RCC 7860 (cell line): ENCODE data around the gene VIPR2.
"Not testable (repeated sequence)": the region's sequence is repeated elsewhere in the genome, so short reads cannot be mapped to it uniquely, and the experiment has no call there.

Experiments used
- DNase-seq: peaks from one replicate; pipeline ENCODE4 v3.0.0-alpha.2; 2015; ENCODE audit warnings: low spot score
- FAIRE-seq: peaks from 2 replicates; lab custom pipeline; 2012; peaks lifted over from hg19 to GRCh38; lab: Jason Lieb, UNC

Gene VIPR2, protein sequence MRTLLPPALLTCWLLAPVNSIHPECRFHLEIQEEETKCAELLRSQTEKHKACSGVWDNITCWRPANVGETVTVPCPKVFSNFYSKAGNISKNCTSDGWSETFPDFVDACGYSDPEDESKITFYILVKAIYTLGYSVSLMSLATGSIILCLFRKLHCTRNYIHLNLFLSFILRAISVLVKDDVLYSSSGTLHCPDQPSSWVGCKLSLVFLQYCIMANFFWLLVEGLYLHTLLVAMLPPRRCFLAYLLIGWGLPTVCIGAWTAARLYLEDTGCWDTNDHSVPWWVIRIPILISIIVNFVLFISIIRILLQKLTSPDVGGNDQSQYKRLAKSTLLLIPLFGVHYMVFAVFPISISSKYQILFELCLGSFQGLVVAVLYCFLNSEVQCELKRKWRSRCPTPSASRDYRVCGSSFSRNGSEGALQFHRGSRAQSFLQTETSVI

DNA sequence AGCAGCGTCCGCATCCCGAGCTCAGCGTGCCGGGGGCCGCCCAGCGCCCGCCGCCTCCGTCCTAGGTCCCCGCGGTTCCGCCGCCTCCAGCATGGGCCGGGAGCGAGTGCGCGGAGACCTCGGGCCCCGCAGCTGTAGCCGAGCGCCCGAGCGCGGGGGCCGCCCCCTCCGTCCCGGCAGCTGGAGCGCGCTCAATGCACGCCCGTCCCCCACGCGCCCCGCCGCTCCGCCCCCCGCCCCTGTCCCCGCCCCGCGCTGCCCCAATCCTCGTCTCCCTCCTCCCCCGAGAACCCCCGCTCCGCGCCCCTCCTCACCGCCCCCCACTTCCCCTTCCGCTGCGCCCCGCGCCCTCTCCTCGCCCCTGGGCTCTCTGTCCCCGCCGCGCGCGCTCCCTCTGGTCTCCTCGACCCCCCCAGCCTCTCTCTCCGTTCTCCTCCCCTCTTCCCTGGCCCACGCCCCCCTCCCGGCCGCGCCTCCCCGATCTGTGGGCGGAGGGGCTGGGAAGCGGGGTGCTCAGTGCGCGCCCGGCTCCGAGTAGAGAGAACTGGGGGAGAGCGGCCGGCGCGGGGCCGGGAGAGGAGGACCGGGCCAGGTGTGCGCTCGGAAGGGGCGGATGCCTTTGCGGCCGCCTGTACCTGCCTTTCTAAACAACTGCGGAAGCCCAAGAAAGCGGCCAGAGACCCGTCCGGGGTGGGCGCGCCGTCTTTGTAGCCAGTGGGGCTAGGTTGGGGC, at the start of gene VIPR2:
Gene VIPR2 (minus strand): TSS at position 110 of the 732 bp plus-strand sequence. CDS start 96 bp downstream, at position 14.
- DNase-seq (no peak), FAIRE-seq (no peak)

DNA sequence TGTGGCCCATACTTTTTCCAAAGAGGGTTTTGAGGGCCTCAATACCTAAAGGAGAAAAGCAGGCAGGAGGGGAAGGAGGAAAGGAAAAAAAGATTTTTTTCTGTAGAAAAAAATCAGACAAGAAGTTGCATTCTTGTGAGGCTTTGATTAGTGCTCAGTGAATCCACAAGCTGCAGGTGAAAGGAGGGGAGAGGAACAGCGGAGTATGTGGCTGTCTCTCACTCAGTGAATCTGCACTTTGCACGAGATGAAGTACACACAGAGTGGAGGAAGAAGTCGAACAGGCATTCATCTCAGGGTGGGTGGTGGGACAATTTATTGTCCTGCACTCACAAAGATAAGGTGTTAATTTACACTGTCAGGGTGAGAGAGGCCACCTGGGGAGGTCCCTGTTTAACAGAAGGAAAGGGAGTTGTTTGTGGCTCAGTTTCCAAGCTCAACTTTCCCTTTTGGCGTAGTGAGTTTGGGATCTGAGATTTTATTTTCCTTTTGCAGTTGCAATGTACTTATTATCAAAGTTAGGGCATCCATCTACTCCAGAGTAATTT, 49.0 kb upstream of the VIPR2 start:
- DNase-seq (no peak), FAIRE-seq (no peak)

DNA sequence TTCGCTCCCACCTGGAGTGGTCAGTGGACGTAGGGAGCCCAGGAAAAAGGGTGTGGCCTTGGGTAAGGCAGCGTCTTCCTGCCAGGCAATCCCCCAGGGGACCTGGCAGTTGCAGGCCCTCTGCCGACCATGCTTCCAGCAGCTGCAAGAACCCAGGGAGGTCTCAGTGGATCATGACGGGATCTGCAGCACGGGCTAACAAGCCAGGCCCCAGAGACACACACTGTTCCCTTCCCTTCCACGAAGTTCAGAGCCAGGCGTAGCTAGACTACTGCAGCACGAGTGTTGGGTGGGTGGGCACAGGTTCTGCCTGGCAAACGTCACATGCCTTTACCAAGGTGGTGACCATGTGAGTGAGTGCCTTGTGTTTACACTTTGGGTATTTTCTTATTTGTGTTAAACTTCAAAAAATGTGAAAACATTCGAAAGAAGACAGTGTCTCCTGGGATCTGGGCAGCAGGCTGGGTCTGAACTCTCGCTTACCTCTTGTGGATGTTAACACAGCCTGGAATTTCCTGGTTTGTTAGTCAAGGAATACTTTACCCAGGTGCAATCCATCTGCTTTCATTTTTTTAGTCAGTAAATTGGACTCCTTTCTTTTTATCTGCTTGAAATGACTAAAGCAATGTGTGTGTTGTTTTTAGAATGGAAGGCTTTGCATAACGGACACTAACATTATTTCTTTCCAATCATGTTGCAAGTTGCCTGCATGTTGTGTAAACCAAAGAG, 48.2 kb upstream of the VIPR2 start:
- no peak for DNase-seq
- FAIRE-seq = no peak

DNA sequence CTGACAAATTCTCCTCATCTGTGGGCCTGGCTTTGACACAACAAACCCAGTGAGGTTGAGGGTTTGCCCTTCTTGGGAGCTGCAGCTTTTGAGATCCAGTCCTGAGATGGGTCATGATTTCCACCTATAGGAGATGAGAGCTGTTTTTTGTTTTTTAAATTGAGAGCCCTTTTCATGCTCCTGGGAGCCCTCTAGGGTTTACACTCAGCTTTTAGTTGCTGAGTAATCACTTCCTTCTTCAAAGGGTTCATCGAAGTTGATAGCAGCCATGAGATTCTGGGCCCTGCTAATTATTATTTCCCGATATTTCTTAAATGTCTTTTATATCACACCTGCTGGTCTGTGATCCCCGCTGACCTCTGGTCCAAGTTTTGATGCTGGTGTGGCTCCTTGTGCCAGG, 47.3 kb upstream of the VIPR2 start:
- FAIRE-seq = no peak
- DNase-seq = no peak

DNA sequence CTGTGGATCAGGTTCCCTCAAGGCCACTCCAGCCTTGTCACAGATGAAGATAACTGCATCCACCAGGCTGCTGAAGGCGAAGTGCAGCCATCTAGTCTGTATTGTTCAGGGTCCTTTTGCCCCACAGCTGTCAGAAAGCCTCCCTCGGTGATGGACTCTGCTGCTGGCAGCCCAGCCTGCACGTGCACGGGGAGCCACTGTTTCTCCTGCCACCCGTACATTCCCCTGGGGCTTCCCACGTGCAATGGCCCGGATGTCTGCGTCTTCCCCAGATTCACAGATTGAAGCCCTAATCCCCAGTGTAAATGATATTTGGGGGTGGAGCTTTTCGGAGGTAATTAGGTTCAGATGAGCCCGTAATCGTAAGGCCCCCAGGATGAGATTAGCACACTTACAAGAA, 46.6 kb upstream of the VIPR2 start:
- no peak for DNase-seq
- no peak for FAIRE-seq

DNA sequence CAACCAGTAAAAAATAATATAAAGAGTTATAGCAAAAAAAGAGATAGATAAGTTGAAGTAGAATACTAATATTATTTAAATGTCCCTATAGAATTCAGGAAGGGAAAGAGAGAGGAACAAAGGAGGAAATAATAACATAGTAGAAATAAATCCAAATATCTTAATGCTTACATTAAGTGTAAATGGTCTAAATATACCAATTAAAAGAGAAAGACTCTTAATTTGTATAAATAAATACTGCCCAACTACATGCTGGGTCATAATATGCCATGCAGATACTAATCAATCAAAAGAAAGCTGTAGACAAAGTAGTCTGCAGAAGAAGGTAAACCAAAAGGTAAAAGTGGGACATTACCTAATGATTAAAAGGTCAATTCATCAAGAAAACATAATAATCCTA, 43.3 kb upstream of the VIPR2 start:
- FAIRE-seq (no peak), DNase-seq (no peak)

DNA sequence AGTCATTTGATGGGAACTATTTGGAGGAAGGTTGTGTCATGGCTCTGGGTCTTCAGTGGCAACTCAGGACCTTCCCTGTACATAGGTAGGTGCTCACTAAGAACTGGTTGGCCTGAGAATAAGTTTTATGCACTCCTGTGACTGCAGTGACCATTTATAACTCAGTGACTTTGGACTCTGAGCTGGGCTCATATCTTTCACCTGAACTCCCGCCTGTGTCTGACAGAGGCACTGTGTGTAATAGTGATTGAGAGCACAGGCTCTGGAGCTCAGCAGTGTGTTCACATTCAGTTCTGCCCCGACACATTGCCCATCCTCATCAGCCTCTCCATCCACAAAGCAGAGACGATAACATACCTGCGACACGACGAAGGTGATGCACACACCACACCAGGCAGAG, 34.6 kb upstream of the VIPR2 start:
- FAIRE-seq (no peak), DNase-seq (no peak)

DNA sequence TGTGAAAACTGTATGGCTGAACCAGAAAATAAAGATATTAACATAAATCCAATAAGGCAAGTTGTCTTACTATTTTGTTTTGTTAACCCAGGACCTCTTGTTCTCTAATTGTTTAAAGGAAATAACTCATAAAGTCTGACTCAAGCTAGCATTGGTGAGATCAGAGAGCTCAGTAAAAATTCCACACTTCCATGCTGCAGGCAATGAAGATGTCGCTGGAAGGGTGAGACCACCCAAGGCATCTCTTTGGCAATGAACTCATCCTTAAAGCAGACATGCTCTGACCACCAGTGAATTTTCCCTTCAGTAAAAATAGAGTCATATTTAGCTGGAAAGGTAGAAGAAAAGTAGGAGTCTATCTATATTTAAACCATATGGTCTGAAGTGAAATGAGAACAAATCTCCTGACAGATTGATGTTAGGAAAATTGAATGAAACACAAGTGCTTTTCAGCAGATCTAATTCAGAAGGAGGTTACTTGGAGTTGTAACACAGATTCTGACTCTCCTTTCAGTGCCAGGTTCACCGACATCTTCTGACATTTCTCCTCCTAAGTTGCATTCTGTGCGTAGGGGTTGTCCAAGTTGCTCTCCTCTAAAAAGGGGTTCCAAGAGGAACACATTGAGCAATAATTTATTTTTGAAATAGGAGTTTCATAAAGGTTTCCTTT, 32.8 kb upstream of the VIPR2 start:
- DNase-seq (no peak), FAIRE-seq (no peak)

DNA sequence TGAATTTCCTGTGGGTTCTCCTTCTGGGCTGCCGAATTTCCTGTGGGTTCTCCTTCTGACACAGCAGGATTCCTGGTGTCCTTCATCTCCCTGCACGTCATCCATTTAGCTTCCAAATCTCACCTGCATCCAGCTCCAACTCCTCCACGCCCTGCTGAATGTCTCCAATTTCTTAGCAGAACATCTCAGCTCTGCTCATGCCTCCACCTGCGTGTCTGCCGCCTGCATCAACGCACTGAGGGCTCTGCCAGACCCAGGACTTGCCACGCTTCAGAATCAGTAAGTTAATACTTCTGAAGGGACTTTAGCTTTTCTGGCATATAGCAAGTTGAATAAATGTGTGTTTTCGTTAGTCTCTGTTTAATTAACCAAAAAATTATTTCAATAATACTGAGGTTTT, 31.1 kb upstream of the VIPR2 start:
- no peak for DNase-seq
- no peak for FAIRE-seq

DNA sequence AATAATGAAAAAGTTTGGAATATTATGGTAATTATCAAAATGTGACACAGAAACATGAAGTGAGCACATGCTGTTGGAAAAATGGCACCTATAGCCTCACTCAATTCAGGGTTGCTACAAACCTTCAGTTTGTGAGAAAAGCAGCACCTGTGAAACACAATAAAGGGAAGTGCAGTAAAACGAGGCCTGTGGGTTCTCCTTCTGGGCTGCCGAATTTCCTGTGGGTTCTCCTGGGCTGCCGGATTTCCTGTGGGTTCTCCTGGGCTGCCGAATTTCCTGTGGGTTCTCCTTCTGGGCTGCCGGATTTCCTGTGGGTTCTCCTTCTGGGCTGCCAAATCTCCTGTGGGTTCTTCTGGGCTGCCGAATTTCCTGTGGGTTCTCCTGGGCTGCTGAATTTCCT, 30.4 kb upstream of the VIPR2 start:
- not testable (repeated sequence) for FAIRE-seq, DNase-seq

DNA sequence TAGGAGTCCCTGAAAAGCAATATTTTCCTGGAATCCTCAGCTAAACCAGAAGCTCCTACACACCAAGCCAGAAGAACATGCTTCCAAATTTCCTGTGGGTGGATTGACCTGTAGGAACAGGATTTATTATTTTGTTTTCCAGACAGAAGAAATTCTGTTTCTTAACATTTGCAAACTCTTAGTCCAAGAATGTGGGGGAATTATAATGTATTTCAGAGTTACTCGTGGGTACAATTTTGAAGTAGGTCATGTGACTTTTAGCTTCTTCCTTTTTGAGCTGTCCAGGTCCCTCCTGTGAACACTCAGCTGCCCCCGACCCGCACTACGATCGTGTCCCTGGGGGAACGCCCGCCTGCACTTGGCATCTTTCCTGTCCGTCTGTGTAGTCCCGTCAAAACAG, 27.7 kb upstream of the VIPR2 start:
- no peak for DNase-seq
- no peak for FAIRE-seq

DNA sequence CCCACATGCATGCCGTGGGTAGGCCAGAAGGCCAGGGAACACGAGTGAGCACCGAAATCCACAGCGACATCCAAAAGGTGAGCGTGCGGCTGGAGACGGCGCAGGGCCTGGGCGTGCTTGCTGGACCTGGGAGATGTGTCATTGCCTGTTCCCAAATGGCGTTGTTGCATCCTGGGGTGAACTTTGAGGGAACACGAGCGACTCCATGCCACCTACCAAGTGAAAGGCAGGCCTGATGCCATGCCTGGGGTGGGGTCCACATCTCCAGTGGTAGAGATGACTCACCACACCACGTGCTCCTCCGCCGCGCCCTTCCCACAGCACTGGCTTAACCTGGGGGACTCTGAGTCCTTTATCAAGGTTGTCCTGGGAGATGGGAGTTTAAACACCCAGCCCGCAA, 24.7 kb upstream of the VIPR2 start:
- FAIRE-seq (no peak), DNase-seq (no peak)

DNA sequence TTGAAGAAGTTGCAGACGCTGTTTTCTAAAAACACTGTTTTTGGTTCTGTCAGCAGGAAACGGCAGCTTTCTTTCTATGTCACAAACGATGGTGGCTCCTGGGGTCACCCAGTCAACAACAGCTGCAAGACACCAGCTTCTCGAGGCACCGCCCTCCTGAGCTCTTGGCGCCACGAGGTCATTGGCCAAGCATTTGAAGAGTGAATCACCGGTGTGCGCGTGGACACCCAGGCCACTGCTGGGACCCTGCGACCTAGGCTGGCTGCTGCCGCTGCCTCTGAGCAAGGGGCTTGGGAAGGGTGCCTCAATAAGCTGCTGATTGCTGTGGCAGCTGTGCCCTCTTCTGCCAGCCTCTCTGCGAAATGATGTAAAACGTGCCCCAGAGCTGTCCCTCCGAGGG, 22.5 kb upstream of the VIPR2 start:
- no peak for FAIRE-seq

DNA sequence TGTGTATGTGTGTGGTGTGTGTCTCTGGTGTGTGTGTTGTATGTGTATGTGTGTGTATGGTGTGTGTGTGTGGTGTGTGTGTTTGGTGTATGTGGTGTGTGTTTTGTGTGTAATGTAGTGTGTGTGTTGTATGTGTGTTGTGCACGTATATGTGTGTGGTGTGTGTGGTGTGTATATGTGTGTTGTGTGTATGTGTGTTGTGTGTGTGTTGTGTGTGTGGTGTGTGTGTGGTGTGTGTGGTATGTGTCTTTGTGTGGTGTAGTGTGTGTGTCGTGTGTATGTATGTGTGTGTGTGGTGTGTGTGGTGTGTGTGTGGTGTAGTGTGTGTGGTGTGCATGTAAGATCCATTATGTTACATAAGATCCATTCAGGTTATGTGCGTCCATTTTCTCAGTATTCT, 21.9 kb upstream of the VIPR2 start:
- DNase-seq (no peak), FAIRE-seq (no peak)

More for the DNA sequence above, 22.5 kb upstream of the VIPR2 start:
- DNase-seq = no peak

DNA sequence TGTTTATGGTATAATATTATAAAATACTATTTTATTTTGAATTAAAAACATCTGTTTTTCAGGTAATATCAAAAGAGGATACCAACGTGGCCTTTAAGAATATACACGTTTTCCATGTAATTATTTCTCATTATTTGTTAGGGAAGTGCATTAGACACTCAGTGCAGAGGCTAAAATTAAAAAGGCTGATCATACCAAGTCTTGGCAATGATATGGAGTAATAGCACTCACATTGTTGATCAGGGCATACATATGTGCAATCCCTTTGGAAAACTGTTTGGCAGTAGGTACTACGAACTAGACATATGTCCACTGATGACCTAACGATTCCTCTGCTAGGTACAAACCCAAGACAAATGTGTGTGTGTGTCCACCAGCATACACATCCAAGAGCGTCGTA, 20.7 kb upstream of the VIPR2 start:
- no peak for DNase-seq

DNA sequence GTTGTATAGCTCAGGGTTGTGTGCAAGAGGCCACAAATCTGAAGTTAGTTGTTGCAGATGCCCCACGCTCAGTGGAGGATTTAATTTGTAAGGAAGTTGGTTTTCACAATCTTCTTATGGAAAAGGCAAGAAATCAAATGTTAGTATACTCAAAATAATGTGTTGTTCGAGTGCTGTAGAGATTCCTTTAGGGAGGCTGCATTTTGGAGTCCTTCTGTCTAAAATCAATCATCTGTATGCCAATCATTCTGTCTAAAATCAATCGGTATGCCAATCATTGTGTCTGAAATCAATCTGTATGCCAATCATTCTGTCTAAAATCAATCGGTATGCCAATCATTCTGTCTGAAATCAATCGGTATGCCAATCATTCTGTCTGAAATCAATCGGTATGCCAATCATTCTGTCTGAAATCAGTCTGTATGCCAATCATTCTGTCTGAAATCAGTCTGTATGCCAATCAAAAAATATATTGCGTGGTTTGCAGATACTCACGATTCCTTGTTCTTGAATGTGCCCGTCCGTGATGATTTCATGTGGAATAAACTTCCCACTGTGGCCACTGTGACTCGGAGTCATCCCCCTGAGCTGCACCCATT, 19.1 kb upstream of the VIPR2 start:
- not testable (repeated sequence) for FAIRE-seq, DNase-seq

More for the DNA sequence above, 20.7 kb upstream of the VIPR2 start:
- FAIRE-seq = no peak

DNA sequence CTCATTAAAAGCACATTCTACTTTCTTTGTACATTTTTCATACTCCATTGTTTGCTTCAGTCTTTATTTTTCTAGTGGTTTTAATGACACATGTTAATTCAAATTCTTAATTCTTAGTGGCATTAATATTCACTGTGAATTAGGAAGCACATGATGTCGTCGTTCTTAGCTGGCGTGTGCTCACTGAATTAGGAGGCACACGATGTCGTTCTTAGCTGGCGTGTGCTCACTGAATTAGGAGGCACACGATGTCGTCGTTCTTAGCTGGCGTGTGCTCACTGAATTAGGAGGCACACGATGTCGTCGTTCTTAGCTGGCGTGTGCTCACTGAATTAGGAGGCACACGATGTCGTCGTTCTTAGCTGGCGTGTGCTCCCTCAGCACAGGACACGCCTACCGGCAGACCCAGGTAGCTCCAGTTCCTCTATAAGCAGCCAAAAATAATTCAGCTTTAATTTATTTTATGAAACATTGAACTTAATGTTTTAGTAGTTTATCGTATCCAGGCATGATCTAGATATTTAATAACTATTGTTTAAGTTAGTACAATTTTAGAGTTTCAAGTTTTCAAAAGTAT, 17.5 kb upstream of the VIPR2 start:
- FAIRE-seq, DNase-seq: not testable (repeated sequence)

DNA sequence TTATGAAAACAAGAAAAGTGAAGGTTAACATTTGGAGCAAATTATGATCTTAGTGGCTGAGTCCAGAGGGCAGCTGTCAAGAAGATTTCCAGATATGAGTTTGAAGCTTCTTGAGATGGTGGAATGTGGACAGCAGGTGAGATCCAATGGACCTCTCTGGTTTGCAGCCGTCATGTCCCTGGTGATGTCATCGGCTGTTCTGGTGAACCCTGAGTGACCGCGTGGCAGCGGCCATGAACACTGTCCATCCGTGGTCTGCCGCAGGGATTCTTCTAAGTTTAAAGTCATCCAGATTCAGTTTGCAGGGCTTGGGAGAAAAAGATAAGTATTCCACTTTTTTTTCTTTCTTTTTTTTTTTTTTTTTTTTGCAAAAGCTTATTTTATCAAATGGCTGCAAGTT, 15.8 kb upstream of the VIPR2 start:
- FAIRE-seq (no peak), DNase-seq (no peak)

DNA sequence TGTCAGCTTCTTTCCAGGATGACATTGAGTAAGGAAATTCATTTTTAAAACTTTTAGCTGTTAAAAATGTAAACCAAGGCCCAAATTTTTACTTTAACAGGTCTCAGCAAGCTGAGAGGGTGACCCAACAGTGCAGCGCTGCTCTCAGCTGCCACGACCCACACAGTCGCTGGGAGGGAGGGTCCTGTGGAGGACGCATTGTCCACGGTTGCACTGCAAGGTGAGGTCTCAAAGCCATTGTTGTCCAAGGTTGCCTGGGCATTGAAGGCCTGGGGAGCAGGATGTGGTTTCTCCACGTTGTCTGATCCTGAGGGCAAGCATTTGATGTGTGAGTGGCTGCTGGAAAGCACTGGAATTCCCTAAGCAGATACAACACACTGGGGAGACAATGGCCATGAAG, 15.1 kb upstream of the VIPR2 start:
- DNase-seq (no peak), FAIRE-seq (no peak)

DNA sequence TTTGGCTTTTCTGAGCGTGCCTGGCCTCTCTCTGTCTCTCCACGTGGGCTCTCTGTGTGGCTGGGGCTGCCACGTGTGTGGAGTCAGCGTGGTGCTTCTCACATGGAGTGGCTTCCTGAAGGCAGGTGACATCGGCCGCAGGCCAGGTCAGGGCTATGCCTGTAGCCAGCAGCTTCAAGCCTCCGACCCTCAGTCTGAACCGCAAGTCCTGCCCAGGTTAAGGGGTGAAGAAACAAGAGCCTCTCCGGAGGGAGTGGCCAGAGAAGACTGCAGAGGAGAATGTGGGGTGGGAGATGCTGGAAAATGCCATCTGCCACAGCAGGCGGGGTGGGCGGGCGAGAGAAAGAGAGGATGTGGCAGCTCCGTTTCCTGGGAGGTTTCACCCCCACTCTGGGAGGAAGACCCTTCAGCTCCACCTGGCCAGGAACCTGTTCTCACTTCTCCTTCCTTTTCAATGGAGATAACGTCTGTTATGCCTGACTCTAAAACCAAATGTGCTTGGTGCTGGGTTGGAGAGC, 14.3 kb upstream of the VIPR2 start:
- DNase-seq = no peak
- FAIRE-seq = no peak
